ENCODE measurements around the gene PLXNB2.
"Not testable (repeated sequence)": the region's sequence is repeated elsewhere in the genome, so short reads cannot be mapped to it uniquely, and the experiment has no call there.

Gene PLXNB2

DNA sequence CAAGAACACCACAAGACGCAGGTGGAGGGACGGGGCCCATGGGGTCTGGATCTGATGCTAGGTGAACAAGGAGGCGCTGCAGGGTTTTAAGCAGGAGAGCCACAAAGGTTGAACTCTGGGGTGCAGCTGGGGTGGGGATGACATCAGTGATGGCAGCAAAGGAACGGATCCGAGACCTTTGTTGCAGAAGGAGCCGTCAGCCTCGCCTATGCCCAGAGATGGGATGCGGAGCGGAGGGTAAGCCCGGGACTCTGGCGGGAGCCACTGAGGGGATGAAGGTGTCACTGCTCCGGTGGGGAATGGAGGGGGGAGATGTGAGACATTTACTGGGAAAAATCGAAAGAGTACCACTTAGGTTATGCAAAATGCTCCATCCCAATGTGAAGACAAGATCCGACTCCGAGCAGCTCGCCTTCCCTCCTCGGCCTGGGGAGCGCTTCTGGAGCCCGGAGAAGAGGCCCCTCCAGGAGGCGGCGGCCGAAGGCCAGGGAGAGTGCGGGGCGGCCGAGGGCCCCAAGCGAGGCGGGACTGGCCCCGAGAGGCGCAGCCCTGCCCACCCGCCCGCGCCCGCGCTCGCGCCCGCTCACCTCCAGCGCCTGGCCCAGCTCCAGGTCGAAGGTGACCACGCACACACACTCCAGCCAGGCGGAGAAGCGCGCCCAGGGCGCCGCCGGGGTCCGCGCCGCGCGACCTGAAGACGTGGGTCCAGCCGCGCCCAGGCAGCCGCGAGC lies 18.9 kb upstream of the PLXNB2 start:
- DNase-seq: no peak

DNA sequence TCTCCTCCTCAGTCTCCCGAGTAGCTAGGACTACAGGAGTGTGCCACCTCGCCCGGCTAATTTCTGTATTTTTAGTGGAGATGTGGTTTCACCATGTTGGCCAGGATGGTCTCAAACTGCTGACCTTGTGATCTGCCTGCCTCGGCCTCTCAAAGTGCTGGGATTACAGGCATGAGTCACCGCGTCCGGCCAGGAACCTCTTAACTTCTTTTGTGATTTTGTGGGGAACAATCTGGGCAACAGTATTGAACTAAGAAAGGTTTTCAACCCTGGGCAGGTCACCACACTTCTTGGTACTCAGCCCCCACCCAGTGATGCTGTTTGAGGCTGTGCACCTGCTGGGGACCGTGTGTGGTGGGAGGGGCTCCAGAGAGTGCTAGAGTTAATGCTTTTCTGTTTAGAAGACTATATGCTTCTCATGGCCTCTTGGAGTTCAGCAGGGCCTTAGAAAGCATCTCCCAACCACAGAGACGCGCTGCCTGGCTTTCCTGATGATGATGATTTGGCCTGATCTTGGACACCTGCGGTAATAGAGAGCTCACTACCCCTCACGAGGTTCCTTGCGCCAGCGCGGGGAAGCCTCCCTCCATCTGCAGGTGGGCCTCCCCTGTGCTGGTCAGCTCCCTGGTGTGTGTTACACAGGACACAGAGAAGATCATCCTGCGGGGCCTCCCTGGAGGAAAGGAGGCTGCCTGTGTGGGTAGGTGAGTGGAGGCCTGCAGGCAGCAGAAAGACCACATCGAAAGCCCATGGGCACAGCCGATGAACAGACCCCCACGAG lies 18.2 kb upstream of the PLXNB2 start:
- no peak for DNase-seq

GRCh38 chr22:50323900-50324299 lies 16.5 kb upstream of the PLXNB2 start:
- no peak for DNase-seq

- not testable (repeated sequence) for DNase-seq
Observed at GRCh38 chr22:50322382-50323104, 15.1 kb upstream of the PLXNB2 start.

DNA sequence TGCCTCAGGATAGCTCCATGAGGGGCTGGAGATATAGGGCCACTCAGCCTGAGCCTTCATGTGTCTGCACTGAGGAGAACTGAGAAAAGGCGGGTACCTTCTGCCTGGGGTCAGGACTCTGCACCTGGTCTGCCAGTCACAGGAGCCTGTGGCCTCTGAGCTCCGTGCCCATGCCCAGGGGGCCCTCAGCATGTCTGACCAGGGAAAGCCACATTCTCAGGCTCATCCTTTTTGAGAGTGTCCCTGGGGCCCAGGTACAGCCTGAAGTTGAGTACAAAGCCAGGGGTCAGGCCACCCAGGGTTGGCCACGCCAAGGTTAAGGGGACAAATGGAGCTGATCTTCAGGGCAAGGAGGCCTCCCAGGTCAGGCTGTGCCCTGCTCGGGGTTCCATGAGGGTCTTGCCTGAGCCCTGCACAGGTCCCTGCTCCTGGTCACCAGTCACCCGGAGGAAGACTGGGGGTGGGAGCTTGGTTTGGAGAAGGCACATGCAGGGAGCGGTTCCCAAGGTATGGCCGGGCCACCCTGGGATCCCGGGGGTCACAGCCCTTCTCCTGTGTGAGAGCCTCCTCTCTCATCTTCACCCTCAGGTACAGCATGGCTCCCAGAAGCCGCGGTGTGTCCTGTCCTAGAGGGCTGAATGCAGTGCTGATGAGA lies 13.4 kb upstream of the PLXNB2 start:
- DNase-seq: no peak

- DNase-seq: no peak
Observed at GRCh38 chr22:50320116-50320515, 12.7 kb upstream of the PLXNB2 start.

- no peak for DNase-seq
Observed at GRCh38 chr22:50319503-50319951, 12.1 kb upstream of the PLXNB2 start.

DNA sequence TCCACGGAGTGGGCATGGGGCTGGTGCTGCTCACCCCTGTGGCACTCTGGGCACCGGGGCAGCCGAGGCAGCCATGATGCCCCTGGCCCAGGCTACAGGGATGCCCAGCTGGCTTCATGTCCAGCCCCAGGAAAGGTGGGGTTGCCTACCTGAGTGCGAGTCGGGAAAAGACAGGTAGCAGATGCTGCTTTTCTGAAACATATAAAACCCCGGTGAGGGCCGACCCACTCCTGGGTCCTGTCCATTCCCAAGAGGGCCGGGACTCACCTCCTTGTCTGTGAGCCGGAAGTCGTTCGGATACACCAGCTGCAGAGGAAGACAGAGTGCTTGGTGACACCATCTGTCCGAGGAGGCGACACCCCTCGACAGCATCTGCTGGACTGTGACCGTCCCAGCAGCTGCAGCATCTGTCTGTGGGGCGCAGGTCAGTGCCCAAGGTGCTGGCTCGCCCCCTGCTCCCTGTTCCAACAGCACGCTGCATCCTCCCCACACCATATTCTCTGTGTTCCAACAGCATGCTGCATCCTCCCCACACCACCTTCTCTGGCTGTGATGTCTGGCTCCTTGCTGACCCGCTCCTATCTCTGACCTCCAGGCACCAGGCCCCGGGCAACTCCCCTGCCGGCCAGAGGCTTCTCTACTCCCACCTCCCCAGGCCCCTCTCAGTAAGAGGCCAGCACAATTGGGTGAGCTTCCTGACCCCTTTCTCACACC lies 11.4 kb upstream of the PLXNB2 start:
- DNase-seq: no peak

GRCh38 chr22:50318356-50318697 lies 10.9 kb upstream of the PLXNB2 start:
- DNase-seq: no peak

GRCh38 chr22:50317674-50318073 lies 10.2 kb upstream of the PLXNB2 start:
- DNase-seq: no peak

- DNase-seq: no peak
Observed at GRCh38 chr22:50317178-50317577, 9.7 kb upstream of the PLXNB2 start.

DNA sequence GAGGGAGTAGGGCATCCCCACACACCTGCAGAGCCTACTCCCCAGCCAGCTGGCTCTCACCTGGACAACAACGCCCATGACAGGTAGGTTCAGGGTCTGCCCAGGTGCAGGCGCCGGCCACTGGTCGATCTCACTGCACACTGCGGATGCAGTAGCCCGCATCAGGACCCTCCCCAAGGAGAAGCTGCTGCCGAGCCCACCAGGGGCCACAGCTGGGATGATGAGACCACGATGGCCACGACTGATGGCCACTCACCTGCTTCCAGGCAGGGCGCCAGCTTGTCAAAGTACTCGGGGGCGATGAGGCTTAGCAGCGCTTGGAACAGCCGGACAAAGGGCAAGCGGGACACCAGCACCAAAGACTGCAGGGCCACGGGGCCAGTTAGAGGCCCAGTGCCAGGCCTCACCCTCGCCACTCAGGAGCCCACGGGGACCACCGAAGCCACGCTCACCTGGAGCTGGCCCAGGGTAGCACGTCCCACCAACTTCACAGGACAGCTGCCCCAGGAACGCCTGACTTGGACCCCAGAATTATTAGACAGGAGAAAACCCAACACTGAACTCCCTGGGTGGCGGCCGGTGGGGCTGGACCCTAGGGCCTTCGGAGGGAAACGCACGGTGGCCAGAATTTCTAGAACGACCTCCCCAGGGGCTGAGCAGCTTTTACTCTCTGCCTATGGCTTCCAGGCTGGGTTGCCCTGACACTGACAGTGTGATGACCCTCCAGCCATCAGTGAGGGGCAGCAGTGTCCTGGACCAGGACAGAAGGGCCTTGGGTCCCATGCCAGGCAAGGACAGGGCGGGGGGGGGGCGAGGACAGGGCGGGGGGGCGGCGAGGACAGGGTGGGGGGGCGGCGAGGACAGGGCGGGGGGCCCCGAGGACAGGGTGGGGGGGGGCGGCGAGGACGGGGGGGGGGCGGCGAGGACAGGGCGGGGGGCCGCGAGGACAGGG lies 8.9 kb upstream of the PLXNB2 start:
- no peak for DNase-seq

- DNase-seq: no peak
Observed at GRCh38 chr22:50315289-50316113, 8.1 kb upstream of the PLXNB2 start.

GRCh38 chr22:50314455-50315288 lies 7.2 kb upstream of the PLXNB2 start:
- peak; percentile 64 for DNase-seq

- no peak for DNase-seq
Observed at GRCh38 chr22:50314081-50314454, 6.6 kb upstream of the PLXNB2 start.

GRCh38 chr22:50313600-50313999 lies 6.2 kb upstream of the PLXNB2 start:
- DNase-seq: no peak

- DNase-seq: no peak
Observed at GRCh38 chr22:50313021-50313420, 5.6 kb upstream of the PLXNB2 start.

DNA sequence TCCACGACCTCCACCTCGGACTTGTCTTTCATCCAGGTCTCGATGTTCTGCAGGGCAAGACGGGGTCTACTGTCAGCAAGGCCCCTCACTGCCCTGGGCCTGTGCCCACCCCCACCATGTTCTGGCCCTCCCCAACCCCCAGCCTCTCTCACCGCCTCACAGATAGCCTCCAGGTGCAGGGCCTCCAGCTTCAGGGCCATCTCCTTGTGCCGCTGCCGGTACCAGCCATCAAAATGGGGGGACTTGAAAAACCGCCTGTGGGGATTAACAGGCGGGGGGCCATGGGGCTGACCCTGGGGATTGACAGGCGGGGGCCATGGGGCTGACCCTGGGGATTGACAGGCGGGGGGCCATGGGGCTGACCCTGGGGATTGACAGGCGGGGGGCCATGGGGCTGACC lies 4.9 kb upstream of the PLXNB2 start:
- no peak for DNase-seq

DNA sequence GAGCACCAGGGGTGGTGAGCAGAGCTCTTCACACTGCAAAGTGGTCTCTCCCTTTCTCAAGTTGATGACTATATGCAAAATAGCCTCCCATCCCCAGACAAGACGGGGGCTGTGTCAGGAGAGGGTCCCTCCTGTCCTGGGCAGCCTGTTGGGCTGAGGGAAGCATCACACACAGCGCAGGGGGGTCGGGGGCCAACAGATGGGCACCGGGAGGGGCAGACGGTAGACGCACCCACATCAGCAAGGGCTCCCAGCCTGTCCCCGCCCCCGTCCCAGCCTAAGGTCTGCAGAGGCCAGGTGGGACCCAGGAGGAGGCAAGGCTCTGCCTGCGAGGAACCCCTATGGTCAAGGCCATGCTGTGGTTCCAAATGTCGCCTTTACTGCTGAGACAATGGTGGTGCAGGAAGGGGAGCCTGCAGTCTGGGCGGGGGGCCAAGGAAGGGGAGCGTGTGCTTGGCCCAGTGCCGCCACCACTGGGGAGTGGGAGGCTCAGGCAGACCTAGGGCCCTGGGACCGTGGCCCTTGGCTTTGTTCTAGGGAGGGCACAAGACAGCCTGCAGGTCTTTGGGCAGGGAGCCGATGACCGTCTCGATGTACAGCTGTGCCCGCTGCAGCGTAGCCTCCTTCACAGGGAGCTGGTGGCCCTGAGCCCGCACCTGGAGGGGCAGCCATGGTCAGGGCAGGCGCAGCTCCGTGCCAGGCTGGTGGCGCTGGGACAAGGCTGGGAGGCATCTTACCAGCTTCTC lies 4.3 kb upstream of the PLXNB2 start:
- DNase-seq: no peak

Data from OCI-M1 (cell line).